ENCODE data around the gene MCM5. TPM values are rescaled to one million over a fixed set of nuclear protein-coding genes. Genes with fewer than 3 reads are reported as not detected.

The MCM5 gene
- total RNA-seq, 1 experiment from 2014 or later: 112 TPM

DNA sequence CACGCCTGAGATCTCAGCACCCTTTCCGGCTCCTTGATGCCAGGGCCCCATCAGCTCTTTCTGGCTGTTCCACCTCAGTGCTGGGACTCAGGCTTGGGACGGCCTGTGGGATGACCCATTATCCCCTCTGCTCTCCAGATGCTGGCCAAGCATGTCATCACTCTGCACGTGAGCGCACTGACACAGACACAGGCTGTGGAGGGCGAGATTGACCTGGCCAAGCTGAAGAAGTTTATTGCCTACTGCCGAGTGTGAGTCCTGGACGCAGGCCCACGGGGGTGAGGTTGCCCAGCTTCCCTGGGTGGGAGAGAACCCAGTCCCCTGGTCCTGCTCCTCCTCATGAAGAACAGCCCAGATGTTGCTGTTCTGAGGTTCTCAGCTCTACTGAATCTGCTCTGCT, 17.7 kb downstream of the MCM5 start:
- ChIA-PET CTCF (interaction anchor here (0.6 kb wide), 1 partner anchor 12 kb away, joined by 3 read pairs; no protein-coding TSS in a partner anchor), POLR2A (ENCODE audit: unreplicated experiment) (no interaction called here)
- no peaks in the 10 kb centered on the region for H3K9me2 ChIP-seq (replicated peaks; ENCODE audit: low read length)
- DNase-seq (no peak), ATAC-seq (no peak; the same call in 1 of the 2 replicates)
- peaks cover 6% of the 10 kb centered on the region for H3K4me1 ChIP-seq (ENCODE audit: insufficient read depth, low read length)
- H2AFZ ChIP-seq (ENCODE audit: low read length): no peak overlapping the region
- no TSS peak for BruUV-seq (replicated peaks)
- H3K9ac ChIP-seq (ENCODE audit: low read length): no peak overlapping the region
- H3F3A ChIP-seq (ENCODE audit: low read length, unreplicated experiment): no peaks in the 10 kb centered on the region
- H3K36me3 ChIP-seq (ENCODE audit: low read depth, low read length): peaks cover 20% of the 10 kb centered on the region
- intact Hi-C loops (cut with micrococcal nuclease): no loop called here
- TF ChIP-seq EZH2phosphoT487 (IDR thresholded peaks at IDR 0.05; ENCODE audit: borderline replicate concordance, low read length): no peak
- TF ChIP-seq, protein P1, sequence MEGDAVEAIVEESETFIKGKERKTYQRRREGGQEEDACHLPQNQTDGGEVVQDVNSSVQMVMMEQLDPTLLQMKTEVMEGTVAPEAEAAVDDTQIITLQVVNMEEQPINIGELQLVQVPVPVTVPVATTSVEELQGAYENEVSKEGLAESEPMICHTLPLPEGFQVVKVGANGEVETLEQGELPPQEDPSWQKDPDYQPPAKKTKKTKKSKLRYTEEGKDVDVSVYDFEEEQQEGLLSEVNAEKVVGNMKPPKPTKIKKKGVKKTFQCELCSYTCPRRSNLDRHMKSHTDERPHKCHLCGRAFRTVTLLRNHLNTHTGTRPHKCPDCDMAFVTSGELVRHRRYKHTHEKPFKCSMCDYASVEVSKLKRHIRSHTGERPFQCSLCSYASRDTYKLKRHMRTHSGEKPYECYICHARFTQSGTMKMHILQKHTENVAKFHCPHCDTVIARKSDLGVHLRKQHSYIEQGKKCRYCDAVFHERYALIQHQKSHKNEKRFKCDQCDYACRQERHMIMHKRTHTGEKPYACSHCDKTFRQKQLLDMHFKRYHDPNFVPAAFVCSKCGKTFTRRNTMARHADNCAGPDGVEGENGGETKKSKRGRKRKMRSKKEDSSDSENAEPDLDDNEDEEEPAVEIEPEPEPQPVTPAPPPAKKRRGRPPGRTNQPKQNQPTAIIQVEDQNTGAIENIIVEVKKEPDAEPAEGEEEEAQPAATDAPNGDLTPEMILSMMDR (conservative IDR thresholded peaks at IDR 0.05; ENCODE audit: low read depth, low read length): no peak
- no peak for TF ChIP-seq EZH2 (IDR thresholded peaks at IDR 0.05; ENCODE audit: low read length, unreplicated experiment)
- H3K27ac ChIP-seq (ENCODE audit: low read length): peak overlapping the region; percentile 37
- no peaks in the 10 kb centered on the region for H3K27me3 ChIP-seq (ENCODE audit: low read length)
- no peaks in the 10 kb centered on the region for H3K79me2 ChIP-seq (ENCODE audit: low read length)
- no peaks in the 10 kb centered on the region for H3K9me3 ChIP-seq (ENCODE audit: low read length)
- no peak overlapping the region for H3K4me3 ChIP-seq (ENCODE audit: low read length)
- no peaks in the 10 kb centered on the region for H4K20me1 ChIP-seq (ENCODE audit: low read length)
- no peak overlapping the region for H3K4me2 ChIP-seq (ENCODE audit: low read length)

DNA sequence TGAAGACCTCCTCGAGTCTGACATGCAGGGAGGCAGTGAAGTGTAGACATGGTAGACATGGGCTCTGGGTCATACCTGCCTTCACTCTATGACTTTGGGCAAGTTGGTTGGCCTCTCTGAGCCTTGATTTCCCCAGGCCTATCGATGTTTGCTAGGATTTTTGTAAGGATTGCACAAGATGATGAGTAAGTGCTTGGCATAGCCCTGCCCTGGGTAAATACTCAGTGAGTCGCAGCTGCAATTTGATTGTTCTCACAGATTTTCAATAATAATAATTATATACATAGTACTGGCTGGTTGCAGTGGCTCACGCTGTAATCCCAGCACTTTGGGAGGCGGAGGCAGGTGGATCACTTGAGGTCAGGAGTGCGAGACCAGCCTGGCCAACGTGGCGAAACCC, 18.1 kb downstream of the MCM5 start:
- no TSS peak for BruUV-seq (replicated peaks)
- H3K36me3 ChIP-seq (ENCODE audit: low read depth, low read length): peaks cover 21% of the 10 kb centered on the region
- no peaks in the 10 kb centered on the region for H3K27me3 ChIP-seq (ENCODE audit: low read length)
- H3K79me2 ChIP-seq (ENCODE audit: low read length): no peaks in the 10 kb centered on the region
- no peaks in the 10 kb centered on the region for H3F3A ChIP-seq (ENCODE audit: low read length, unreplicated experiment)
- ChIA-PET CTCF (interaction anchor here (0.6 kb wide), 1 partner anchor 12 kb away, joined by 3 read pairs; no protein-coding TSS in a partner anchor), POLR2A (ENCODE audit: unreplicated experiment) (no interaction called here)
- H3K9ac ChIP-seq (ENCODE audit: low read length): no peak overlapping the region
- TF ChIP-seq, protein P1 (conservative IDR thresholded peaks at IDR 0.05; ENCODE audit: low read depth, low read length): no peak
- TF ChIP-seq EZH2phosphoT487 (IDR thresholded peaks at IDR 0.05; ENCODE audit: borderline replicate concordance, low read length) (no peak), EZH2 (IDR thresholded peaks at IDR 0.05; ENCODE audit: low read length, unreplicated experiment) (no peak)
- peak; percentile 65 for DNase-seq
- H3K27ac ChIP-seq (ENCODE audit: low read length): peak overlapping the region; percentile 37
- no peak overlapping the region for H2AFZ ChIP-seq (ENCODE audit: low read length)
- H4K20me1 ChIP-seq (ENCODE audit: low read length): no peaks in the 10 kb centered on the region
- no peak overlapping the region for H3K4me2 ChIP-seq (ENCODE audit: low read length)
- peak; percentile 87 for ATAC-seq
- H3K4me1 ChIP-seq (ENCODE audit: insufficient read depth, low read length): peaks cover 6% of the 10 kb centered on the region
- H3K9me3 ChIP-seq (ENCODE audit: low read length): no peaks in the 10 kb centered on the region
- intact Hi-C loops (cut with micrococcal nuclease): no loop called here
- no peak overlapping the region for H3K4me3 ChIP-seq (ENCODE audit: low read length)
- no peaks in the 10 kb centered on the region for H3K9me2 ChIP-seq (replicated peaks; ENCODE audit: low read length)

DNA sequence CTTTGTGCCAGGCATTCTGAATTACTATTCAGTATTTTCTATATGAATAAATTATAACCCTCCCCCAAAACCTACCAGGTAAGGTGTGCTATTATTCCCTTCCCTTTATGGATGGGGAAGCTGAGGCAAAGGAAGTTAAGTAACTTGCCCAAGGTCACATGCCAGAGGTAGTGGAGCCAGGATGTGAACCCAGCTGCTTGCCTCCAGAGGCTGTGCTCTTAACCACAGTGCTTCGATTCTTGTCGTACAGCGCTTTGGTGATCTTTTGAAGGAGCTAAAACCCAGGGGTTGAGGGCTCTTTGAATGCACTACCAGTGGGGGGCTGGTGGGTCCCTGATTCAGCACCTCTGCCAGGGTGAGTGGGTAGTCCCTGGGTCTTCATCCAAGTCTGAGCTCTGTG, 18.8 kb downstream of the MCM5 start:
- peaks cover 19% of the 10 kb centered on the region for H3K36me3 ChIP-seq (ENCODE audit: low read depth, low read length)
- H3K4me3 ChIP-seq (ENCODE audit: low read length): no peak overlapping the region
- ATAC-seq: no peak
- no peaks in the 10 kb centered on the region for H3F3A ChIP-seq (ENCODE audit: low read length, unreplicated experiment)
- no peaks in the 10 kb centered on the region for H4K20me1 ChIP-seq (ENCODE audit: low read length)
- no peaks in the 10 kb centered on the region for H3K79me2 ChIP-seq (ENCODE audit: low read length)
- no peak for DNase-seq
- CTCF ChIA-PET: no interaction called here
- intact Hi-C loops (cut with micrococcal nuclease): no loop called here
- no peaks in the 10 kb centered on the region for H3K9me3 ChIP-seq (ENCODE audit: low read length)
- no peak overlapping the region for H3K9ac ChIP-seq (ENCODE audit: low read length)
- peaks cover 6% of the 10 kb centered on the region for H3K4me1 ChIP-seq (ENCODE audit: insufficient read depth, low read length)
- H3K27me3 ChIP-seq (ENCODE audit: low read length): no peaks in the 10 kb centered on the region
- no peak overlapping the region for H2AFZ ChIP-seq (ENCODE audit: low read length)
- TF ChIP-seq, protein P1 (conservative IDR thresholded peaks at IDR 0.05; ENCODE audit: low read depth, low read length): no peak
- TF ChIP-seq EZH2 (IDR thresholded peaks at IDR 0.05; ENCODE audit: low read length, unreplicated experiment): no peak
- TF ChIP-seq EZH2phosphoT487 (IDR thresholded peaks at IDR 0.05; ENCODE audit: borderline replicate concordance, low read length): no peak
- H3K27ac ChIP-seq (ENCODE audit: low read length): no peak overlapping the region
- no TSS peak for BruUV-seq (replicated peaks)
- no peak overlapping the region for H3K4me2 ChIP-seq (ENCODE audit: low read length)
- POLR2A ChIA-PET (ENCODE audit: unreplicated experiment): no interaction called here
- no peaks in the 10 kb centered on the region for H3K9me2 ChIP-seq (replicated peaks; ENCODE audit: low read length)

All from PC-3 (cell line).